ENCODE data around the gene VWA2.

The VWA2 gene

DNA sequence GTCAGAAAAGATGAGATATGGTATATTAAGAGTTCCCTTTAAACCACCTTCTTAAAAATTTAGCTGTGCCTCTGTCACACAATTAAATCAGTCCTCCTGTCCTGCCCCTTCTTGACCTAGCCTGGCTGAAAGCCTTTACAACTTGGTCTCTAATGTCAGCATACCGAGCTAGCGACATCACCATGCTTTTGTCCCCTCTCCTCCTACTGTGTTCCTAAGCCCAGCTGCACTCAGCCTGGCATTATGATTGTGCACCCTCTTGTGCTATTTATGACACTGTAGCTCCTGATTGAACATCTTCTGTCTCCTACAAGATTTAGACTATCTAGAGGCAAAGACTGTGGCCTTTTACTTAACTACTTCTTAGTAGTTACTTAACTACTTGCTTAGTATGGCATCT is 30.7 kb upstream of the VWA2 start:
- TF ChIP-seq, protein P1, sequence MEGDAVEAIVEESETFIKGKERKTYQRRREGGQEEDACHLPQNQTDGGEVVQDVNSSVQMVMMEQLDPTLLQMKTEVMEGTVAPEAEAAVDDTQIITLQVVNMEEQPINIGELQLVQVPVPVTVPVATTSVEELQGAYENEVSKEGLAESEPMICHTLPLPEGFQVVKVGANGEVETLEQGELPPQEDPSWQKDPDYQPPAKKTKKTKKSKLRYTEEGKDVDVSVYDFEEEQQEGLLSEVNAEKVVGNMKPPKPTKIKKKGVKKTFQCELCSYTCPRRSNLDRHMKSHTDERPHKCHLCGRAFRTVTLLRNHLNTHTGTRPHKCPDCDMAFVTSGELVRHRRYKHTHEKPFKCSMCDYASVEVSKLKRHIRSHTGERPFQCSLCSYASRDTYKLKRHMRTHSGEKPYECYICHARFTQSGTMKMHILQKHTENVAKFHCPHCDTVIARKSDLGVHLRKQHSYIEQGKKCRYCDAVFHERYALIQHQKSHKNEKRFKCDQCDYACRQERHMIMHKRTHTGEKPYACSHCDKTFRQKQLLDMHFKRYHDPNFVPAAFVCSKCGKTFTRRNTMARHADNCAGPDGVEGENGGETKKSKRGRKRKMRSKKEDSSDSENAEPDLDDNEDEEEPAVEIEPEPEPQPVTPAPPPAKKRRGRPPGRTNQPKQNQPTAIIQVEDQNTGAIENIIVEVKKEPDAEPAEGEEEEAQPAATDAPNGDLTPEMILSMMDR (IDR thresholded peaks at IDR 0.05; ENCODE audit: low read depth, low read length, missing control alignments): no peak
- no peak overlapping the region for H3K4me3 ChIP-seq (ENCODE audit: low read depth, low read length)
- no peak for DNase-seq (ENCODE audit: low read depth)

DNA sequence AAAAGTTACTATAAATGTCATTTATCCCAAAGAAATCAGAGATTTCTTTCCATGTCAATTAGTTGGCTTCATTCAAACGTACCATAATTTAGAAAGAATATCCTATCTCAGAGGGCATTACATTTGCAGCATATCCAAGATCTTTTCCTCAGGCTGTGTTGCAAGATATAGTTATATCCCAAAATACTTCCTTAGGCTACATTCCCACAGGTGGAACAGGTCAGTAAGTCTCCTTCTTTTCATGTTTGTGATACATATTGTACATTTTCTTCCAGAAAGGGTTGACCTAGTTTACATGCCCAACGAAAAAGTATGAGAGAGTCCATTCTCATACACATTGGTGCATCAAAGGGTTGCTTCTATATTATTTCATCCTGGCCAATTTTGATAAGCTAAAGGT is 26.9 kb upstream of the VWA2 start:
- H3K4me3 ChIP-seq (ENCODE audit: low read depth, low read length): no peak overlapping the region
- TF ChIP-seq, protein P1 (IDR thresholded peaks at IDR 0.05; ENCODE audit: low read depth, low read length, missing control alignments): no peak
- DNase-seq (ENCODE audit: low read depth): no peak

DNA sequence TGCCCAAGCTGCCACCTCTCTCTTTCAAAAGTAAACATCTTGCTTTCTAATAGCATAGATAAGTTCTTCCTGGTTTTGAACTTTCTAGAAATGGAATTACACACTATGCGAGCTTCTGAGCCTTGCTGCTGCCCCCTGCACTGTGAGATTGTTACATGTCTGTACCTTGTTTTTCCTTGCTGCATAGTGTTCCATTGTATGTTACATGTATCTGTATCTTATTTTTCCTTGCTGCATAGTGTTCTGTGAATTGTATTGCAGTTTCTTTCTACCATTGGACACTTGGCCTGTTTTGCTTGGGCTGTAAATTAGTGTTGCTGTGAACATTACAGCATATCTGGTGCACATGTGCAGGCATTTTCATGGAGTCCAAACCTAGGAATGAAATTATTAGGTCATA is 24.0 kb upstream of the VWA2 start:
- no peak for DNase-seq (ENCODE audit: low read depth)
- H3K4me3 ChIP-seq (ENCODE audit: low read depth, low read length): no peak overlapping the region
- TF ChIP-seq, protein P1 (IDR thresholded peaks at IDR 0.05; ENCODE audit: low read depth, low read length, missing control alignments): no peak

DNA sequence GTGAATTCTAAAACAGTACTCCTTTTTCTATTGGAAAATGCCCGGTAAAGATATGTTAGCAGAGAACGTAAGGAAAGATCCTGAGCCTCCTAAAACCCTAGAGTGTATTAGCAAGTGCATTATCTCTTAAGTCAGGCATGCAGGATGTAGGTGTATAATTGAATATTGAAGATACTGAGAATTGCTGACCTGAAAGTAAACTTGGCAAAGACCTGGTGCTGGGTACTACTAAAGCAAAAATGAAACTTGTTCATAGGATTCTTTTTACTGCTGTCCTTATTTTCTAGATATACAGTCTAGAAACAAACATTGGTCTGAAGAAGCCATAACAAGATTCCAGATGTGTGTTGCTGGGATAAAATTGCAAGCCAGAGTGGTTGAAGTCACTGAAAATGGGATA is 18.8 kb upstream of the VWA2 start:
- H3K4me3 ChIP-seq (ENCODE audit: low read depth, low read length): no peak overlapping the region
- TF ChIP-seq, protein P1 (IDR thresholded peaks at IDR 0.05; ENCODE audit: low read depth, low read length, missing control alignments): no peak
- DNase-seq (ENCODE audit: low read depth): no peak

DNA sequence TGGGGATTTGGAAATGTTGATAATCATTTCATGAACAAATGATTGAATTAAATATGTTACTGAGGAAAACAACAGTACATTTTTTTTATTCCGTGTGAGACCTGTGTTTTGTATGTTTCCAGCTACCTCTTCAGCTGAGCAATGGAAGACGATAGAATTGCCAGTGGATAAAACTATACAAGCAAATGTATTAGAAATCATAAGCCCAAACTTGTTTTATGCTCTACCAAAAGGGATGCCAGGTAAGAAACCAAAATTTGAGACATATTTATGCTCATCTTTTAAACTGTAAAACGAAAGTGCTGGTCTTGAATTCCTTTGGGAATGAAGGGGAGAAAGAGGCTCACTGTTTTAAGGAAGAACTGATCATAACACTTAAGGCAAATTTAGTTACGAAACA is 17.8 kb upstream of the VWA2 start:
- no peak for DNase-seq (ENCODE audit: low read depth)
- TF ChIP-seq, protein P1 (IDR thresholded peaks at IDR 0.05; ENCODE audit: low read depth, low read length, missing control alignments): no peak
- no peak overlapping the region for H3K4me3 ChIP-seq (ENCODE audit: low read depth, low read length)

DNA sequence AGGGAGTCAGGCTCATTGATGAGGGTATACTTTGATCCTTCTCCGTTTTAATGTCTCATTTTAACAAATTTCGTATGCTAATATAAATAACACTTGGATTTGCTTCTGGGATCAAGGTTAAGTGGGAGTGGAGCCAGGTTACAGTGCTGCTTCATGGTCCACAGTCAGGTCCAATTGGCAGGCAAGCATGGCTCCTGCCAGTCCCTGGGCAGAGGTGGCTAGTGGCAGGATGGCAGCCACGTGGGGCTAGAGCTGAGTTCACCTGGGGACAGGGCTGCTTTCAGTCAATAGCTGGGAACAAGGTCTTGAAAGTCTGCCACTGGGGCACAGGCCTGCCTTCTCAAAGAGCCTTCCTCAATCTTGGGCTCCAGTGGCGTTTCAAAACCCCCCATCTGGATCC is 16.0 kb upstream of the VWA2 start:
- no peak for DNase-seq (ENCODE audit: low read depth)
- TF ChIP-seq, protein P1 (IDR thresholded peaks at IDR 0.05; ENCODE audit: low read depth, low read length, missing control alignments): no peak
- no peak overlapping the region for H3K4me3 ChIP-seq (ENCODE audit: low read depth, low read length)

DNA sequence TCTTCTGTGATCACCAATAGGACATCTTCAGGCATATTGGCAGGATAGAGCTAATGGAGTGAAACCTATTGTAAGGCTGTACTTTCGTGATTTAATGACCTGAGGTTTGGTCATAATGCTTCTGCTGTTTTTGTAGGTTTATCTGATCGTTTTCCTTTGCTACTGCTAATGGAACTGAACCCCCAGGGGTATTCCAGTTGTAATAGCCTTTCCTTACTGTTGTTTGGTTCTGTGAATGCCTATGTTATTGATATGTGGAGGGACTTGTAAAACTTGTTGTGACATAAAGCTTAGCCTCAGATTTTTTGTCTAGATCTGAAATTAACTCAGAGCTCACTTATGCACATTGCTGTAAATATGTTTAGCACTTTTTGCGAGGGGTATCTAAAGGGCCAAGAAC is 10.9 kb upstream of the VWA2 start:
- TF ChIP-seq, protein P1 (IDR thresholded peaks at IDR 0.05; ENCODE audit: low read depth, low read length, missing control alignments): no peak
- H3K4me3 ChIP-seq (ENCODE audit: low read depth, low read length): no peak overlapping the region
- DNase-seq (ENCODE audit: low read depth): no peak

All from GM12864 (cell line).